Measurements from ENCODE around the gene MAD2L1.

- TF ChIP-seq CTCF (IDR thresholded peaks at IDR 0.05; ENCODE audit: low read length) (no peak), EZH2 (IDR thresholded peaks at IDR 0.05; ENCODE audit: borderline replicate concordance, low read length) (no peak)
These were observed 56.0 kb downstream of the MAD2L1 start for GRCh38 chr4:120010646-120011045.

All from OCI-LY1 (cell line).